GM21423 (cell line): ENCODE data around the gene RECQL5.

Source experiments
- ATAC-seq: cut with Tn5 transposase; IDR thresholded peaks from one replicate; pipeline ENCODE4 v1.9.1; 2021; ENCODE audit warnings: mild to moderate bottlenecking, moderate library complexity; ENCODE audit not compliant: unreplicated experiment

RECQL5 gene

GRCh38 chr17:75634754-75635609 lies 32.0 kb downstream of the RECQL5 start:
- ATAC-seq: no peak

GRCh38 chr17:75634376-75634740 lies 32.6 kb downstream of the RECQL5 start:
- no peak for ATAC-seq

GRCh38 chr17:75633486-75634375 lies 33.2 kb downstream of the RECQL5 start:
- ATAC-seq: no peak

- ATAC-seq: no peak
Observed at GRCh38 chr17:75632863-75633485, 34.0 kb downstream of the RECQL5 start, which contains the start of gene SMIM5. SMIM5 (plus strand) TSS chr17:75633434; CDS start chr17:75640202, 6,768 bp downstream.

GRCh38 chr17:75632428-75632827 lies 34.5 kb downstream of the RECQL5 start:
- ATAC-seq: no peak

GRCh38 chr17:75631353-75631752 lies 35.6 kb downstream of the RECQL5 start:
- ATAC-seq: no peak

GRCh38 chr17:75630071-75630917 lies 36.7 kb downstream of the RECQL5 start:
- ATAC-seq: no peak

- ATAC-seq: no peak
Observed at GRCh38 chr17:75629157-75629556, 37.8 kb downstream of the RECQL5 start.

- no peak for ATAC-seq
Observed at GRCh38 chr17:75628425-75628824, 38.5 kb downstream of the RECQL5 start.

- ATAC-seq: no peak
Observed at GRCh38 chr17:75627094-75627493, 39.9 kb downstream of the RECQL5 start.

GRCh38 chr17:75626496-75627038 lies 40.4 kb downstream of the RECQL5 start:
- no peak for ATAC-seq

- no peak for ATAC-seq
Observed at GRCh38 chr17:75625813-75626486, 41.0 kb downstream of the RECQL5 start.

GRCh38 chr17:75624714-75625345 lies 42.1 kb downstream of the RECQL5 start:
- ATAC-seq: no peak

- no peak for ATAC-seq
Observed at GRCh38 chr17:75624021-75624420, 42.9 kb downstream of the RECQL5 start.

GRCh38 chr17:75623386-75623785 lies 43.6 kb downstream of the RECQL5 start:
- no peak for ATAC-seq

GRCh38 chr17:75622771-75623273 lies 44.1 kb downstream of the RECQL5 start:
- no peak for ATAC-seq

GRCh38 chr17:75622076-75622475 lies 44.9 kb downstream of the RECQL5 start:
- ATAC-seq: no peak

GRCh38 chr17:75621489-75621888 lies 45.5 kb downstream of the RECQL5 start:
- ATAC-seq: no peak
